Suprapubic skin (tissue), 4 donors: Measurements from ENCODE around the gene C3orf20.

ENCODE experiments used
- CTCF ChIP-seq, 2 donors: fragments of 200-600 bp in 1 of 2; fragments of 450-650 bp in 1 of 2; sonication (generic) in 1 of 2; IDR thresholded peaks; one replicate each; pipeline ENCODE4 v1.5.1; 2016 to 2019; ENCODE audit warnings: antibody characterized with exemption in 2 of 2, mild to moderate bottlenecking in 1 of 2, moderate library complexity in 1 of 2
- EP300 ChIP-seq: sonication (generic); formaldehyde crosslinking; IDR thresholded peaks from one replicate; pipeline ENCODE4 v1.6.1; 2017; ENCODE audit warnings: antibody characterized with exemption
- POLR2A ChIP-seq, 2 donors: fragments of 450-650 bp; IDR thresholded peaks; one replicate each; pipeline ENCODE4 v1.6.1; 2017; ENCODE audit warnings: antibody characterized with exemption in 2 of 2, mild to moderate bottlenecking in 2 of 2, moderate library complexity in 2 of 2
- POLR2AphosphoS5 ChIP-seq, 3 donors: sonication (generic); formaldehyde crosslinking; IDR thresholded peaks; one replicate each; pipeline ENCODE4 v1.6.1; 2017; ENCODE audit warnings: antibody characterized with exemption in 3 of 3

- TF ChIP-seq CTCF (IDR thresholded peaks at IDR 0.05) (no peak), POLR2A (IDR thresholded peaks at IDR 0.05) (no peak), POLR2AphosphoS5 (IDR thresholded peaks at IDR 0.05) (no peak), EP300 (no peak)
These were observed 122.8 kb downstream of the C3orf20 start for GRCh38 chr3:14797731-14798130.
